Lung (tissue), 12 donors: ENCODE results near the gene KNCN. TPM values are rescaled to one million over a fixed set of nuclear protein-coding genes. Genes with fewer than 3 reads are reported as not detected.

Source experiments
- ATAC-seq: fragments of 200-7000 bp; cut with Tn5 transposase; one replicate; pipeline ENCODE4 v1.9.1; 2020; ENCODE audit warnings: moderate number of reproducible peaks; ENCODE audit not compliant: insufficient read depth, low FRiP score
- DNase-seq, 3 donors: peaks; one replicate each; pipeline ENCODE4 v3.0.0-alpha.2; 2013 to 2017
- H3K27ac ChIP-seq, 2 donors: one replicate each; pipeline ENCODE4 v1.5.1; 2013; ENCODE audit warnings: mild to moderate bottlenecking in 2 of 2, moderate library complexity in 2 of 2, control low read depth in 1 of 2, inconsistent platforms in 1 of 2, low read depth in 1 of 2, low read length in 1 of 2
- H3K27me3 ChIP-seq, 3 donors: one replicate each; pipeline ENCODE4 v1.5.1; 2013; ENCODE audit warnings: low read length in 2 of 3; ENCODE audit not compliant: control insufficient read depth in 3 of 3, insufficient read depth in 3 of 3
- H3K36me3 ChIP-seq, 4 donors: one replicate each; pipeline ENCODE4 v1.5.1; 2013; ENCODE audit warnings: low read length in 4 of 4, mild to moderate bottlenecking in 1 of 4, moderate library complexity in 1 of 4; ENCODE audit not compliant: control insufficient read depth in 4 of 4, insufficient read depth in 4 of 4
- H3K4me1 ChIP-seq, 5 donors: one replicate each; pipeline ENCODE4 v1.5.1; 2013; ENCODE audit warnings: low read length in 5 of 5, mild to moderate bottlenecking in 2 of 5, moderate library complexity in 1 of 5; ENCODE audit not compliant: control insufficient read depth in 5 of 5, insufficient read depth in 5 of 5
- H3K4me3 ChIP-seq: one replicate; pipeline ENCODE4 v1.5.1; 2013; ENCODE audit warnings: mild to moderate bottlenecking, control low read depth, moderate library complexity
- H3K9ac ChIP-seq, 2 donors: one replicate each; pipeline ENCODE4 v1.5.1; 2013; ENCODE audit warnings: low read length in 2 of 2, control low read depth in 1 of 2; ENCODE audit not compliant: insufficient read depth in 1 of 2
- H3K9me3 ChIP-seq, 4 donors: one replicate each; pipeline ENCODE4 v1.5.1; 2013; ENCODE audit warnings: low read length in 3 of 4, mild to moderate bottlenecking in 1 of 4, moderate library complexity in 1 of 4; ENCODE audit not compliant: control insufficient read depth in 4 of 4, insufficient read depth in 3 of 4
- CTCF ChIP-seq: IDR thresholded peaks from 2 replicates; pipeline ENCODE4 v1.5.1; 2012; ENCODE audit warnings: mild to moderate bottlenecking; ENCODE audit errors: control extremely low read depth, extremely low read depth
- WGBS, 2 donors: extraction: QIAGEN DNeasy Blood & Tissue Kit; methylation state at CpG; one replicate each; pipeline ENCODE4 v1.1.7; 2013; 5-methylcytosine and 5-hydroxymethylcytosine counted together
- polyA plus RNA-seq, 2 donors: library from polyadenylated mRNA; stranded (reverse); fragments of 200-250 nt; gene quantifications; one replicate each; pipeline ENCODE4 v1.2.1, GENCODE V29; 2013
- total RNA-seq, 2 donors: library from RNA; depleted of rRNA in 1 of 2; stranded (reverse); fragments of >200 nt in 1 of 2; gene quantifications; one replicate each; pipeline ENCODE4 v1.2.1, GENCODE V29; 2014 to 2021
- donor health status: control.
- donor health status: control.
- donor health status: Bipolar disorder and iron deficiency.
- donor health status: healthy.
- donor health status: DM: yes; HTN: yes; CAD: no.

KNCN gene
- total and polyA plus RNA-seq, 4 donors = 0.01 to 0.09 TPM; not detected in 2

- Histone ChIP-seq H3K4me3 (no peak overlapping the region), H3K9ac (no peak overlapping the region), H3K9me3 (no peaks in the 10 kb centered on the region), H3K36me3 (peaks cover 6 to 38% (median 10%) of the 10 kb centered on the region in 4 donors), H3K27ac (no peak overlapping the region), H3K27me3 (no peaks in the 10 kb centered on the region), H3K4me1 (peaks cover 0 to 2% (median 0%) of the 10 kb centered on the region in 5 donors)
- no peak for DNase-seq
- no peak for TF ChIP-seq CTCF
- no peak for ATAC-seq
- WGBS, 2 donors = 89 to 90% methylated on average over 20 of the region's 20 CpGs
These were observed 6.9 kb upstream of the KNCN start for GRCh38 chr1:46558141-46558963.

- H3K4me3 ChIP-seq = no peak overlapping the region
- WGBS, 2 donors = 69% methylated on average over 5 of the region's 5 CpGs
- H3K27ac ChIP-seq = no peak overlapping the region
- no peaks in the 10 kb centered on the region for H3K9me3 ChIP-seq
- no peak overlapping the region for H3K9ac ChIP-seq
- peaks cover 0 to 30% (median 5%) of the 10 kb centered on the region in 4 donors for H3K36me3 ChIP-seq
- ATAC-seq (no peak), DNase-seq (no peak)
- H3K27me3 ChIP-seq = no peaks in the 10 kb centered on the region
- TF ChIP-seq CTCF = no peak
- peaks cover 0 to 2% (median 0%) of the 10 kb centered on the region in 5 donors for H3K4me1 ChIP-seq
These were observed 6.0 kb upstream of the KNCN start for GRCh38 chr1:46557403-46557802.

- Histone ChIP-seq H3K4me3 (no peak overlapping the region), H3K36me3 (peaks cover 0 to 28% (median 5%) of the 10 kb centered on the region in 4 donors), H3K9ac (no peak overlapping the region), H3K4me1 (peaks cover 0 to 2% (median 0%) of the 10 kb centered on the region in 5 donors), H3K27ac (no peak overlapping the region), H3K9me3 (peaks cover 0 to under 1% (median 0%) of the 10 kb centered on the region in 4 donors), H3K27me3 (no peaks in the 10 kb centered on the region)
- 70 to 81% methylated on average over 3 of the region's 3 CpGs for WGBS, 2 donors
- peak; percentile 41 for ATAC-seq
- no peak for TF ChIP-seq CTCF
- no peak for DNase-seq
These were observed 5.4 kb upstream of the KNCN start for GRCh38 chr1:46556822-46557221.
